Adipocyte (in vitro differentiated cells): ENCODE results near the gene RETSAT.
"Not testable (repeated sequence)": the region's sequence is repeated elsewhere in the genome, so short reads cannot be mapped to it uniquely, and the experiment has no call there.

Experiments used
- DNase-seq: peaks from one replicate; pipeline ENCODE4 v3.0.0-alpha.2; 2015; ENCODE audit warnings: low read depth
- H3K27me3 ChIP-seq: replicated peaks from 2 replicates; pipeline ENCODE4 v1.7.0; 2013; ENCODE audit warnings: mild to moderate bottlenecking, low read length, moderate library complexity; ENCODE audit not compliant: control insufficient read depth, insufficient read depth
- H3K36me3 ChIP-seq: 2 replicates; pipeline ENCODE4 v1.7.0; 2013; ENCODE audit warnings: low read length, mild to moderate bottlenecking, moderate library complexity; ENCODE audit not compliant: control insufficient read depth, insufficient read depth, severe bottlenecking
- H3K4me1 ChIP-seq: 2 replicates; pipeline ENCODE4 v1.7.0; 2013; ENCODE audit warnings: mild to moderate bottlenecking, low read length, moderate library complexity; ENCODE audit not compliant: control insufficient read depth, insufficient read depth
- H3K4me3 ChIP-seq: 2 replicates; pipeline ENCODE4 v1.7.0; 2013; ENCODE audit warnings: mild to moderate bottlenecking, low read length, moderate library complexity
- H3K9ac ChIP-seq: 2 replicates; pipeline ENCODE4 v1.7.0; 2013; ENCODE audit warnings: mild to moderate bottlenecking, low read length, moderate library complexity
- H3K9me3 ChIP-seq: 2 replicates; pipeline ENCODE4 v1.7.0; 2013; ENCODE audit warnings: mild to moderate bottlenecking, low read length, moderate library complexity; ENCODE audit not compliant: control insufficient read depth

The RETSAT gene

GRCh38 chr2:85394976-85395375, 40.6 kb upstream of the RETSAT start:
- DNase-seq: no peak
- no peaks in the 10 kb centered on the region for H3K9me3 ChIP-seq

GRCh38 chr2:85394261-85394681, 39.9 kb upstream of the RETSAT start:
- peaks cover 37% of the 10 kb centered on the region for H3K36me3 ChIP-seq
- no peaks in the 10 kb centered on the region for H3K9me3 ChIP-seq
- peaks cover 47% of the 10 kb centered on the region for H3K4me1 ChIP-seq
- peak overlapping the region; percentile 64 for H3K9ac ChIP-seq
- H3K4me3 ChIP-seq: no peak overlapping the region
- no peak for DNase-seq
- H3K27me3 ChIP-seq: no peaks in the 10 kb centered on the region

More at GRCh38 chr2:85394976-85395375, 40.6 kb upstream of the RETSAT start:
- no peaks in the 10 kb centered on the region for H3K27me3 ChIP-seq
- peak overlapping the region; percentile 64 for H3K9ac ChIP-seq
- peaks cover 30% of the 10 kb centered on the region for H3K36me3 ChIP-seq
- peaks cover 47% of the 10 kb centered on the region for H3K4me1 ChIP-seq
- H3K4me3 ChIP-seq: no peak overlapping the region

DNA sequence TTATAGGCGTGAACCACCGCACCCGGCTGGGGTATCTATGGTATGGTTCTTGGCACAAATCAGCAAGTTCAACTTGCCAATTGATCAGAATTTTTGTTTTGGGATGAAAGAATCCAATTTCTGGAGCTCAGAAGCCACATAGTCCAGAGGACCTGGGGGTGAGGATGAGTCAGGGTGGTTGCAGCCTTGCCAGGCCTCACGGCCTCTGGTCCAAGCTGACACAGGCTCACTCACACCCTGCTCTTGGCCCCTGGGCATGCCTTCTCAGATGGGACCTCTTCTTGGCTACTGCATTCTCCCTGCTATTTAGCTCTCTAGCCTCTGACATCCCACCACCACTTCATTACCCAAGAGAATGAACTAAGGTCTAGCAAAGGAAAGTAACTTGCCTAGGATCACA, 39.5 kb upstream of the RETSAT start:
- no peak overlapping the region for H3K4me3 ChIP-seq
- no peak for DNase-seq
- peak overlapping the region; percentile 41 for H3K9ac ChIP-seq
- H3K27me3 ChIP-seq: no peaks in the 10 kb centered on the region
- H3K4me1 ChIP-seq: peaks cover 49% of the 10 kb centered on the region
- peaks cover 41% of the 10 kb centered on the region for H3K36me3 ChIP-seq
- no peaks in the 10 kb centered on the region for H3K9me3 ChIP-seq

DNA sequence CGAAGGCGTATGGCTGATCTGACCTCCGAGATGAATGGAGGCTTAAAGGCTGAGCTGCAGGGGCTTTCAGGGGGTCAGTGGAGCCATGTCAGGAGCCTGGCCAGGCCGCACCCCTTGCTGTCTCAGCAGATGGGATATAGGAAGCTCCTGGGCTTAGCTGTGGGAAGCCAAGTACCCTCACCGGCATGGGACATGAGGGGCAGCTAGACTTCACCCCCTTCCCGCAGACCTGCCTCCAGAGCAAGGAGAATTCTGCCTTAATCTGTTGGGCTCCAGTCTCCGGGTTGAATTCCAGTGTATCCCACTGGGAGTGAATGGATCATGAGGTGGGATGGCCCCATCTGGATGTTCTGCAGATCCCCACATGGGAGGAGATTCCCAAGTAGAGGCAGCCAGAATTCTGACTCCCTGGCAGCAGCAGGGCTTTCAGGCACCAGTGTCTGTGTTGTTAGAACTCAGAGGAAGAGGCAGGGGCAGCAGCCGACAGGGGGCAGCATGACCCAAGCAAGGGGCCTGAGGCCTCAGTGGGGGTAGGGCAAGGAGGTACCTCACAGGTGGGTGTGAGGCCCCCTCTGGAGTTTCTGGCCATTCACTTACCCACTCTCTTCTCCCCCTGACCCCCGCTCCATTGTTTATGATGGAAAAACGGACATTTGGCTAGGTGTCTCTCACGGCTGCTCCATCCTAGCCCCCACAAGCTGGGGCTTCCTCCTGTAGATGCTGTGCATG, 36.8 kb upstream of the RETSAT start:
- H3K9me3 ChIP-seq: no peaks in the 10 kb centered on the region
- H3K4me3 ChIP-seq: no peak overlapping the region
- peak overlapping the region; percentile 47 for H3K9ac ChIP-seq
- H3K4me1 ChIP-seq: peaks cover 40% of the 10 kb centered on the region
- H3K36me3 ChIP-seq: peaks cover 57% of the 10 kb centered on the region
- peak; percentile 52 for DNase-seq
- no peaks in the 10 kb centered on the region for H3K27me3 ChIP-seq

DNA sequence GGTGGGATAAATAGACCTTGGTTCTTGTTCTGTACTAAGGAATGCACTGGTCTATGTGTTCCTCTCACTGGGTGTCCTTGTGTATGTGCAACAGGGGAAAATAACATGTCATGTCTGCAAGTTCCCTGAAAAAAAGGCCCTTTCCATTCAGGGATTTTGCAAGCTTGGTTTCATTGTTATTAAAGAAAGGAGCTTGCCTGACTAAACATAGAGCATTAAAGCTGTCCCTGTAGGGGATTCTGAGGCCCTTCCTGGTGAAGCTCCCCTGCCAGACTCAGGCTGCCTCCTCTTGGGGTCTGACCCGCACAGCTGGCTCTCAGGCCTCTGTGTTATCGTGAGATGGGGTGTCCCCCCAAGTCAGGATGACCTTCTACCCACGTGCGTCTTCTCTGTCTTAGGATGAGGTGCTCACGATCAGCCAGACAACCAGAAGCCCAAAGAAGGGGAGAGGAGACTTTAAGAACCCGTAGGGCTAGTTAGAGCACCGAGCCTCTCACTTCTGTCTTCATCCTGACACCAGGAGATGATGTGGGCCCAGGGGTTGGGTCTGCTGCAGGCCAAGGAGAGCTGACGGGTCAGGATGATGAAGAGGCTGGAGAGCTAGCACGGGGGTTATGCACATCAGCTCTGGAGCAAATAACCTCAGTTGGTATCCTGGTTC, 34.7 kb upstream of the RETSAT start:
- H3K9ac ChIP-seq: no peak overlapping the region
- no peaks in the 10 kb centered on the region for H3K9me3 ChIP-seq
- H3K36me3 ChIP-seq: peaks cover 69% of the 10 kb centered on the region
- peaks cover 28% of the 10 kb centered on the region for H3K4me1 ChIP-seq
- H3K4me3 ChIP-seq: no peak overlapping the region
- DNase-seq: no peak
- H3K27me3 ChIP-seq: no peaks in the 10 kb centered on the region

GRCh38 chr2:85387754-85388153, 33.4 kb upstream of the RETSAT start:
- peaks cover 72% of the 10 kb centered on the region for H3K36me3 ChIP-seq
- no peaks in the 10 kb centered on the region for H3K27me3 ChIP-seq
- H3K9me3 ChIP-seq: no peaks in the 10 kb centered on the region
- no peak overlapping the region for H3K9ac ChIP-seq
- H3K4me1 ChIP-seq: peaks cover 30% of the 10 kb centered on the region
- DNase-seq: no peak
- H3K4me3 ChIP-seq: no peak overlapping the region

DNA sequence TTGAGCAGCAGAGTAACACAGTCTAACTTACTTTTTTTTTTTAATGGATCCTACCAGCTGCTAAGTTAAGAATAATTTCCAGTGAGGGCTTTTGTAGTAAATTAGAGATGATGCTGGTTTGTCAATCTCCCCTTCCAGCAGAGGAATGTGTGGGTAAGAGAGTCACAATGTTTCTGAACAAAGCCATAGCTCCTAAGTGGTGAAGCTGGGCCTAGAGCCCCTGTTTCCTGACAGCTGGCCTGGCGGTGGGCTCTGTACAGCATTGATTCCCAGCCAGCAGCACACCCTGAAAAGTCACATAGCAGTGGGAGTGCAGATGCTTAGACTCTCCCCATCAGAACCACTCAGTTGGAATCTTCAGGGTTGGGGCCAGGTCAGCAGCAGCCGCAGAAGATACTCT, 31.4 kb upstream of the RETSAT start:
- H3K4me1 ChIP-seq: peaks cover 25% of the 10 kb centered on the region
- no peak overlapping the region for H3K9ac ChIP-seq
- no peak for DNase-seq
- no peak overlapping the region for H3K4me3 ChIP-seq
- no peaks in the 10 kb centered on the region for H3K9me3 ChIP-seq
- H3K36me3 ChIP-seq: peaks cover 65% of the 10 kb centered on the region
- no peaks in the 10 kb centered on the region for H3K27me3 ChIP-seq

GRCh38 chr2:85383850-85384249, 29.5 kb upstream of the RETSAT start:
- Histone ChIP-seq H3K27me3 (no peaks in the 10 kb centered on the region), H3K36me3 (peaks cover 65% of the 10 kb centered on the region), H3K4me1 (peaks cover 21% of the 10 kb centered on the region), H3K9me3 (peaks cover 8% of the 10 kb centered on the region), H3K9ac (peak overlapping the region; percentile 45), H3K4me3 (no peak overlapping the region)
- no peak for DNase-seq

DNA sequence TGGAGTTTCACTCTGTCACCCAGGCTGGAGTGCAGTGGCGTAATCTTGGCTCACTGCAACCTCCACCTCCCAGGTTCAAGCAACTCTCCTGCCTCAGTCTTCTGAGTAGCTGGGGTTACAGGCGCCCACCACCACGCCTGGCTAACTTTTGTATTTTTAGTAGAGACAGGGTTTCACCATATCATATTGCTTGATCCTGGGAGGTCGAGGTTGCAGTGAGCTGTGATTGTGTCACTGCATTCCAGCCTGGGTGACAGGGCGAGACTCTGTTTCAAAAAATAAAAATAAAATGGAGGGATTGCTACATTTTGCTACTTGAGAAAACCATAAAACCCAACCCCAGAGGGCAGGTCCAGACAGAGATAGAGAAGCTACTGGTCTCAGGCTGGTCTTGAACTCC, 28.8 kb upstream of the RETSAT start:
- not testable (repeated sequence) for H3K9me3 ChIP-seq
- Histone ChIP-seq H3K36me3 (peaks cover 65% of the 10 kb centered on the region), H3K9ac (peak overlapping the region; percentile 72)

DNA sequence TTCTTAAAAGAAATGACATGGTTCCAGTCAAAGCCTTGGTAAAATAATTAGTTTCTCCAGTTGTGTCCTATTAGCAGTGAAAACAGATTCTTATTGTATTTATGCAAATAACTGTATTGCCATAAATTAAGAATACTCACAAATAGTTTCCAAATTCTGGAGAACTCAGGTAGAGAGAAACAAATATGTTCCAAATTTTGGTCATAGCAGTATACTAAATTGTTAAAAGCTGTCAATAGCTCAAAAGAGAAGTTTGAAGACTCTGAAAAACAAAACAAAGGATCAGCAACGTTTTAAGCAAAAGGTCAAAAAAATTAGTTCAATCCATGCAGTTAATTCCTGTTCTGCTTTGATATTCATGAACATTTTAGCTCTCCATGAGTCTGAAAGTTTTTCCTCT, 25.7 kb upstream of the RETSAT start:
- Histone ChIP-seq H3K9me3 (peaks cover 8% of the 10 kb centered on the region), H3K4me3 (no peak overlapping the region), H3K36me3 (peaks cover 59% of the 10 kb centered on the region), H3K27me3 (no peaks in the 10 kb centered on the region), H3K4me1 (peaks cover 36% of the 10 kb centered on the region), H3K9ac (no peak overlapping the region)
- DNase-seq: no peak

More for the DNA sequence above, 28.8 kb upstream of the RETSAT start:
- H3K4me3 ChIP-seq, H3K27me3 ChIP-seq: not testable (repeated sequence)
- peak; percentile 60 for DNase-seq
- peaks cover 17% of the 10 kb centered on the region for H3K4me1 ChIP-seq

GRCh38 chr2:85378257-85378656, 23.9 kb upstream of the RETSAT start:
- no peak overlapping the region for H3K4me3 ChIP-seq
- DNase-seq: no peak
- peaks cover 50% of the 10 kb centered on the region for H3K36me3 ChIP-seq
- no peaks in the 10 kb centered on the region for H3K27me3 ChIP-seq
- H3K9me3 ChIP-seq: peaks cover 8% of the 10 kb centered on the region
- H3K9ac ChIP-seq: no peak overlapping the region
- H3K4me1 ChIP-seq: peaks cover 30% of the 10 kb centered on the region
